ENCODE results near the gene ALDH2. TPM values are rescaled to one million over a fixed set of nuclear protein-coding genes. Genes with fewer than 3 reads are reported as not detected.
"Not testable (repeated sequence)": the region's sequence is repeated elsewhere in the genome, so short reads cannot be mapped to it uniquely, and the experiment has no call there.

Gene ALDH2
- total and polyA plus RNA-seq, 8 donors = 22.3 to 80.2 (median 40.6) TPM

GRCh38 chr12:111826316-111826715 lies 59.6 kb downstream of the ALDH2 start:
- no peak for FAIRE-seq
- TF ChIP-seq CTCF (IDR thresholded peaks at IDR 0.05) = no peak
- H3K36me3 ChIP-seq = no peaks in the 10 kb centered on the region
- H3K4me3 ChIP-seq = no peak overlapping the region
- no peak for DNase-seq
- intact Hi-C loops (cut with DNase I) = no loop called here
- ATAC-seq = no peak
- no peaks in the 10 kb centered on the region for H3K9me3 ChIP-seq
- H3K27ac ChIP-seq = no peak overlapping the region
- 36 to 45% methylated on average over 3 of the region's 3 CpGs for WGBS, 2 donors
- H3K27me3 ChIP-seq = no peaks in the 10 kb centered on the region
- H3K4me1 ChIP-seq = no peaks in the 10 kb centered on the region

DNA sequence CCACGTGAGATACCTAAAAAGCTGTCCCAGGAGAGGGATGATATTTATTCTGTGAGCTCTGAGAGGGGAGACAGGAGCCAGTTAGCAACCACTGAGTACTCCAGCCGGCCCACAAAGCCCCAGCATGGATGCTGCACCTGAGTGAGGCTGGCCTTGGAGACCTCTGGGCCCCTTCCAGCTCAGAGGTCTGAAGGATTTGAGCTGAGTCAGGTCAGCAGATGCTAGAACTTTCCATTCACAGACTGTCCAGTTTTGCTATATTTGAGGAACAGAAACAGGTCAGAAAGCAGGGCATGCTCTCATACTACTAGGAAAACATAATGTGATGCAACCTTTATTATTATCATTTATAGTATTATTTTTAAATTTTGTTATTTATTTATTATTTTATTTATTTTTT lies 60.3 kb downstream of the ALDH2 start:
- ATAC-seq (peak in 1 of 4 donors; percentile 35), DNase-seq (no peak), FAIRE-seq (no peak)
- intact Hi-C loops (cut with DNase I) = no loop called here
- H3K4me1 ChIP-seq = no peaks in the 10 kb centered on the region
- no peak overlapping the region for H3K27ac ChIP-seq
- TF ChIP-seq CTCF (IDR thresholded peaks at IDR 0.05) = no peak
- no peaks in the 10 kb centered on the region for H3K36me3 ChIP-seq
- no peaks in the 10 kb centered on the region for H3K27me3 ChIP-seq
- WGBS, 2 donors = 54 to 63% methylated on average over 2 of the region's 2 CpGs
- no peaks in the 10 kb centered on the region for H3K9me3 ChIP-seq
- no peak overlapping the region for H3K4me3 ChIP-seq

GRCh38 chr12:111827907-111828306 lies 61.2 kb downstream of the ALDH2 start:
- Histone ChIP-seq H3K4me3 (no peak overlapping the region), H3K27ac (no peak overlapping the region), H3K4me1 (no peaks in the 10 kb centered on the region), H3K9me3 (no peaks in the 10 kb centered on the region), H3K27me3 (no peaks in the 10 kb centered on the region), H3K36me3 (no peaks in the 10 kb centered on the region)
- DNase-seq = no peak
- intact Hi-C loops (cut with DNase I) = no loop called here
- WGBS, 2 donors = 78 to 79% methylated on average over 4 of the region's 4 CpGs
- ATAC-seq = no peak
- no peak for FAIRE-seq
- no peak for TF ChIP-seq CTCF (IDR thresholded peaks at IDR 0.05)

DNA sequence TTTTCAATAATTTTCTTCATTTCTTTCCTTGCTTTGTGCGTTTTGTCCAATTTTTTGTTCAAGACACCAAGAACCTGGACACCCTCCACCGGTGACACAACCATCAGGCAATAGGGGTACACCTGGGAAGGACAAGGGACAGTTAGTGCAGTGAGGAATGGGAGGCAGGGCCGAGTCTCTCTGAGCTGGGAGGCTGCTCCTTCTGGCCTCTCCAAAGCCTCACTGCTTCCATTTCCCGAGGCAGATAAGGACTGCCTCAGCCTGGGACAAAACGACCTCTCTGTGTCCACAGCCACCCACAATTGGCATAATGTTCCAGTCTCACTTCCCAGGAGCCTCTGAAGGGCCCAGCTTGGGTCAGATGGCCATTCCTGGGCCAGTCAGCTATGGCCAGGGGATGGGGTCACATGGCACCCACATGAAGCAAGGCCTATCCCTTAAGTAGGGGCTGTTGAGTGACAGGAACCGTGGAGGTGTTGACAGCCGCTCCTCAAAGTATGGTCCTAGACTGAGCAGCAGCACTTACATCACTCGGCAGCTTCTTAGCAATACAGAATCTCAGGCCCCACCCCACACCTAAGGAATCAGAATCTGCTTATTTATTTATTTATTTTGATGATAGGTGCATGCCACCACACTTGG lies 61.7 kb downstream of the ALDH2 start:
- Histone ChIP-seq H3K9me3 (no peaks in the 10 kb centered on the region), H3K4me3 (no peak overlapping the region), H3K4me1 (no peaks in the 10 kb centered on the region), H3K36me3 (no peaks in the 10 kb centered on the region), H3K27me3 (no peaks in the 10 kb centered on the region), H3K27ac (no peak overlapping the region)
- 69 to 75% methylated on average over 8 of the region's 8 CpGs for WGBS, 2 donors
- no peak for DNase-seq
- no peak for ATAC-seq
- no peak for TF ChIP-seq CTCF (IDR thresholded peaks at IDR 0.05)
- intact Hi-C loops (cut with DNase I) = no loop called here
- FAIRE-seq = no peak

- FAIRE-seq; H3K27me3 ChIP-seq; DNase-seq; H3K4me3 ChIP-seq; ATAC-seq; intact Hi-C loops (cut with DNase I); H3K9me3 ChIP-seq; H3K36me3 ChIP-seq; H3K27ac ChIP-seq; H3K4me1 ChIP-seq: not testable (repeated sequence)
- WGBS, 2 donors = 76 to 86% methylated on average over 3 of the region's 3 CpGs
Observed at GRCh38 chr12:111829635-111830034, 62.9 kb downstream of the ALDH2 start.

GRCh38 chr12:111834740-111835386 lies 68.1 kb downstream of the ALDH2 start:
- H3K36me3 ChIP-seq; H3K27ac ChIP-seq; H3K4me3 ChIP-seq; ATAC-seq; H3K27me3 ChIP-seq; FAIRE-seq; intact Hi-C loops (cut with DNase I); DNase-seq; H3K9me3 ChIP-seq; H3K4me1 ChIP-seq: not testable (repeated sequence)
- 60 to 66% methylated on average over 22 of the region's 22 CpGs for WGBS, 2 donors

DNA sequence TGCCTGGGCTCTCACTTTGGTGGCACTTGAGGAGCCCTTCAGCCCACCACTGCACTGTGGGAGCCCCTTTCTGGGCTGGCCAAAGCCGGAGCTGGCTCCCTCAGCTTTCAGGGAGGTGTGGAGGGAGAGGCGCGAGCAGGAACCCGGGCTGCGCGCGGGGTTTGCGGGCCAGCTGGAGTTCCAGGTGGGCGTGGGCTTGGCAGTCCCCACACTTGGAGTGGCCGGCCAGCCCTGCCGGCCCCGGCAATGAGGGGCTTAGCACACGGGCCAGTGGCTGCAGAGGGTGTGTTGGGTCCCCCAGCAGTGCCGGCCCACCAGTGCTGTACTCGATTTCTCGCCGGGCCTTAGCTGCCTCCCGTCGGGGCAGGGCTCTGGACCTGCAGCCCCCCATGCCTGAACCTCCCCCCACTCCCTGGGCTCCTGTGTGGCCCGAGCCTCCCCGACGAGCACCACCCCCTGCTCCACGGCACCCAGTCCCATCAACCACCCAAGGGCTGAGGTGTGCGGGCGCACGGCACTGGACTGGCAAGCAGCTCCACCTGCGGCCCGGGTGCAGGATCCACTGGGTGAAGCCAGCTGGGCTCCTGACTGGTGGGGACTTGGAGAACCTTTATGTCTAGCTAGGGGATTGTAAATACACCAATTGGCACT lies 68.9 kb downstream of the ALDH2 start:
- H3K9me3 ChIP-seq; ATAC-seq; H3K36me3 ChIP-seq; H3K27me3 ChIP-seq; FAIRE-seq; H3K4me1 ChIP-seq; intact Hi-C loops (cut with DNase I); H3K27ac ChIP-seq; H3K4me3 ChIP-seq: not testable (repeated sequence)
- WGBS, 2 donors = 89 to 90% methylated on average over 26 to 28 of the region's 28 CpGs
- DNase-seq = peak in 1 of 6 donors; percentile 55

All from pancreas (tissue), 10 donors.